Activated CD4-positive, alpha-beta T cell treated with anti-CD3 and anti-CD28 coated beads, Interleukin-2, amount 50 U/mL, for 1 hour (primary cell): ENCODE data around the gene SLC39A12.
"Not testable (repeated sequence)": the region's sequence is repeated elsewhere in the genome, so short reads cannot be mapped to it uniquely, and the experiment has no call there.

Experiments used
- DNase-seq: peaks from one replicate; pipeline ENCODE4 v3.0.0-alpha.2; 2020

Gene SLC39A12

DNA sequence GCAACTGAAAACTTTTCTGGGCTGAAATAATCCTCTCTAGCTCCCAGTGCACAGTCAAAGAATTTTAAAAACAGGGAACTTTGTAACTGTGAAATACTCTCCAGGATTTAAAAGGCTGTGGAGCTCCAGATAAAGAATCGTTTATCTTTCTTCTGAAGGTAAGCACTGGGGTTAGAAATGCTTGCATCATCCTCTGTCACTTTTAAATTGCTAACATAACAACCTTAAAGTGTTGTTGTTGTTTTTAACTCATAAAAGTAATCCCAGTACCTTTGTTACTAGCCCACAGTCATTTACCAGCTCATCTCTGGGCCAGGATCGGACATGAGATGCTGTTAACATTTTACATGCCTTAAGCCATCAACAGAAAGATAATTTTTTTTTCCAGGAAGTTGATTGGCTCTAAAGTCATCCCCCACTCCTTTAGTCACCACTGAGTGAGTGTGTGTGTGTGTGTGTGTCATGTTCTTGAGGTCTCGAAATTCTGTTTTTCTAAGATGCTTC lies at the start of gene SLC39A12:
SLC39A12 (plus strand) TSS at position 51 of the 504 bp plus-strand sequence. CDS start 1,359 bp downstream, outside the sequence.
- DNase-seq: no peak

DNA sequence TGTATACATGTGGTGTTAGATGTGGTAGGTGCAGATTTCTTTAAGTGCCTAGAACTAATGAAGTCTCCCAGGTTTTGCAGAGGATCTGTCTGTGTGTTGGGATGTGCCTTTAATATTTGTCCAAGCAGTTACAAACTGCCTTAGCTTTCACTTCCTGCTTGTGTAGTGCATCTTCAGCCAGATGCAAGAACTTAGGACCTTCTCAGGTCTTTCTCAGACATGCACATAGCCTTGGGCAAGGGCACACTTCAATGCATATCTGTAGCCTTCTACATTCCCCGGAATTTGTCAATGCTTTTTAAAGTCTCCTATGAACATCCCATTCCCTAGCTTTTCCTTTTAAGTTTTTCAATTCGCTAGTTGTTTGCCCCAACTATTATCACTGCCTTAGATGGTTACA lies 47.2 kb upstream of the SLC39A12 start:
- DNase-seq: no peak

DNA sequence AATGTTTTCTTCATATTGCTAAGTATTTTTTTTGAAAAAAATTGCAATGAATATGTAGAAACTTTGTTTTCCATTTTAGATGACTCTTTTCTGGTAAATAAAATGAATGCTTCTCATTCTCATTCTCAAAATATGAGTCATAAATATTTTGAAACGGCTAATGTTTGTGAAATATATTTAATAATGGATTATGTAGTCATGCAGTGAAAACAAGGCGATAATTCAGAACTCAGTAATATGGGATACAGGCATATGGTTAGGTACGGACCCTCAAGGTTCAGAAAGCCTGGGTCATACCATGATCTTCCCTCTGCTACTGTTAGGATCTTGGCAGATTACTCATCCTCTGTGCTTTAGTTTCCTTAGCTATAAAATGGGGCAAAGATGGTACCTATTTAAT lies 46.2 kb upstream of the SLC39A12 start:
- DNase-seq: no peak

GRCh38 chr10:17906002-17906401 lies 45.7 kb upstream of the SLC39A12 start:
- no peak for DNase-seq

- DNase-seq: no peak
Observed at GRCh38 chr10:17907641-17908040, 44.1 kb upstream of the SLC39A12 start.

DNA sequence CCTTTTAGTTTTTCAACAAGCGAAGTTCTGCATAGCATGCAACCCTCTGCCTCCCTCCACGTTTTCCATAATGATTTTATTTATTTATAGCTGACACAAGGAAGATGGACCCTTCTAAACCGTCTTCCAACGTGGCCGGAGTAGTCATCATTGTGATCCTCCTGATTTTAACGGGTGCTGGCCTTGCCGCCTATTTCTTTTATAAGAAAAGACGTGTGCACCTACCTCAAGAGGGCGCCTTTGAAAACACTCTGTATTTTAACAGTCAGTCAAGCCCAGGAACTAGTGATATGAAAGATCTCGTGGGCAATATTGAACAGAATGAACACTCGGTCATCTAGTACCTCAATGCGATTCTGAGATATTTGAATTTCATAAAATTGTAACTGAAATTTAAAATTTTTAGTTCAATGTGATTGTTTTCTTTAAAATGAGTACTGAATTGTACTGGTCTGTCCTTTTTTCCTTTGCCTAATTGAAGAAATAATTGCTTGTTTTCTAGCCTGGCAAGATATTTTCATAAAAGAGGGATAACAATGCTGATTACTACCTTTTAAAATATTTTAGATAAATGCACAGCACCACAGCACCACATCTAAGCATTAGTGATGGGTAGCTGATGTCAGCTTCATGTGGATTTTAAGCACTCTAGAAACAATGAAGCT lies 41.5 kb upstream of the SLC39A12 start:
- DNase-seq: no peak

DNA sequence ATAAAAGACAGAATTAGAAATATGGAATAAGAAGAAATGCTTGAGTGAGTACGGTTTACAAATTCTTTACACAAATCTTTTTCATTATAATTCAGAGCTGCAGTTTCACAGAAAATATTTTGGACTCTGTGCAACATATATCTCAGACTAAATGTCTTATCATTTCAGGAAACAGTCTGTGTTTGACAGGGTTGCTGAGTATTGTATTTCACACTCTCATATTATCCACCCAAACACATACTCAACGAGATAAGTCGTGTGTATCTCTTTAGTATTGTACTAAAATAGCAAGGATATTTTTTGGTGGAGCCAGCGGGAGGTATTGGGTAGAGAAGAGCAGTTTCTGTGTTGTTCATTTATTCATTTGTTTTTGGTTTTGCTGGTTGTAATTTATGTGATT lies 39.0 kb upstream of the SLC39A12 start:
- no peak for DNase-seq

DNA sequence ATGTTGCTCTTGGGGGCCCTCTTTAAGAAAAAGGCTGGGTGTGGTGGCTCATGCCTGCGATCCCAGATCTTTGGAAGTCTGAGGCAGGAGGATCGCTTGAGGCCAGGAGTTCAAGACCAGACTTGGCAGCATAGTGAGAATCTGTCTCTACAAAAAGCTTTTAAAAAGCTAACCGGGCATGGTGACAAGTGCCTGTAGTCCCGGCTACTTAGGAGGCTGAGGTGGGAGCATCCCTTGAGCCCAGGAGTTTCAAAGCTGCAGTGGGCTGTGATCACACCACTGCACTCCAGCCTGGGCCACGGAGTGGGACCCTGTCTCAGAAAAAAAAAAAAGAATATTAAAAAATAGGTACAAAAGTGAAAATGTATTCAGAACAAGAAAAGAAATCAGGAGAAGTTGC lies 38.1 kb upstream of the SLC39A12 start:
- no peak for DNase-seq

GRCh38 chr10:17914169-17915045 lies 37.3 kb upstream of the SLC39A12 start:
- no peak for DNase-seq

GRCh38 chr10:17915181-17915580 lies 36.5 kb upstream of the SLC39A12 start:
- no peak for DNase-seq

DNA sequence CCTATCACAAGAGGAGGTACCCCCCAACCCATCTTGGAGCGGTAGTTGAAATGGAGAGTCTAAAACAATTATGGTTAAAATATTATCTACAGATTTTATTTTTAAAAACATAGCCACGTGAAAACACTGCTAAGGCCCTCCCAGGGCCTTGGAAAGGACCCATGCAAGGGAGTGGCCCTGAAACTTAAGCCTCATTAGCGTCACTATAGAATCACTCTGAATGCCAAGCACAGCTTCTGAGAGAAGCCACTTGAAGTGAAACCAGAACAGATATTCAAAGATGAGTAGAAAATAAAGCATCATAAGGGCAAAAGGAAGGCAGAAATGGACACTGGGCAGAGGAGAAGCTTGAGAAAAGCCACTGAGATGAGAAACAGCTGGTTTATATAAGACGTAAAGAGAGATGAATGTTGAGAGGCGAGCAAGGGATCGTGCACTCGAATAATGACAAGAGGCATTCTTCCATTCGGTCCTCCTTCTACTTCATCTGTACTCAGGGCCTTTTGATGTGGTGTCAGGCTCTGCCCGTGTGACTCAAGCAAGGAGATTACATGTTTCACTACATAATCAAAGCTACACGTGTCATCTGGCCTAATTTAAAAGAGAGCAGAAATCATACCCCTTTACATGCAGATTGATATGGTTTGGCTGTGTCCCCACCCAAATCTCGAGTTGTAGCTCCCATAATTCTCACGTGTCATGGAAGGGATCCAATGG lies 33.4 kb upstream of the SLC39A12 start:
- DNase-seq: no peak

DNA sequence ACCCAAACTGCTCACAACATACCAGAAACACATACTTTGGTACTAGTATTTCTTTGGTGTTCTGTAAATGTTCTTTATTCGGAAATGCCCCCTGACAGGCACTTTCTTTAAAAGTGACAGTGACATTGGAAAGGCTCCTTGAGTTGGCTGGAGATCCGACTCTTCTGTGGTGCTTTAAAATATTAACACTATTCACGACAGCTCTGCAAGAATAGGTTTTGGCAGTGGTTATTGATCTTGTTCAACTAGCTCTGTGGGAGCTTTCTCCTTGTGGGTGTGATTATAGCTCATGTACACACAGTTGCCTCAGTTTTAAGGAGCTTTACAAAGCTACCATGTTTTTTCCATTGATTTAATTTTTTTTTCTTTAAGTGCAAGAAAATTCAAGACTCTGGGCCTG lies 30.3 kb upstream of the SLC39A12 start:
- no peak for DNase-seq

DNA sequence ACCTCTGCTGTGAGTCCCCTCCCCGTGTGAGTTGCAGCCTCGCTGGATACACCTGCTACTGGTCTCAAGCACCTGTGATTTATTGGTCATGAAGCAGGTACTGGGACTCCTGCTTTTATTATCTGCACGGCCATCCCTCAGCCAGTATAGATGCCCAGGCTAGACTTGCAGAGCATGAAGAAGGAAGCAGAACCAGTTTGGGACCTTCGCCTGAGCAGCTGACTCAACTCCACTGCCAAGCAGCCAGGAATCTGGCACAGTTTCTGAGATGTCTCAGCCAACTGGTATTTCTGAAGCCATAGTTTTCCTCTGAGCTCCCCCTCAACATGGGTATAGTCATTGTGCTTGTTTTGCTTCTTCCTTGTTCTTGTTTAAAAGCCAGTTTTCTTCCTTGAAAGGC lies 28.0 kb upstream of the SLC39A12 start:
- DNase-seq: no peak

DNA sequence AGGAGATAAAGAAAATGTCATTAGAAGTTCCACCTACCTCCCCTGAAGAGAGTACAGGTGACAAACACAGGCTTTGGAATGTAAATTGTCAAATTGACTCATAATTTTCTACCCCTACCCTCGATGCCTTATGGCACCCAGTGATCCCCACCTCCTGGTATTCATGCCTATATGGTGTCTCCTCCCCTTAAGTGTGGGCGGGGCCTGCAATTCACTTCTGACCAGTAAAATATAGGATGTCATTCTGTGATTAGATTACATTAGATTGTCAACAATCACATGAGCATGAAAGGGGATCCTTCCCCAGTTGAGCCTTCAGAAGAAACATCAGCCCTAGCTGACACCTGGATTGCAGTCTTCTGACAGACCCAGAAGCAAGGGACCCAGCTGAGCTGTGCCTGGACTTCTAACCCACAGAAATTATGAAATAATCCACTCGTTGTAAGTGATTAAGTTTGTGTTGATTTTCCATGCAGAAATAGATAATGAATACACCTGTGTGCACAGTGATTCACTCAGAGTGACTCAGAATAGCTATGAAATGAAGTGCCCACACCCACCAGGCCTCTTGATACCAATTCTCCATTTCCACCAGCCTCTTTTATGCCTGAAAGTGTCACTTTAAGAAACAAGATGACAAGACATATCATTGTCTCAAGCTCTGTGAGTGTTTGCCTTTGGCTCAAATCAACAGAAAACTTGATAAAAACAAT lies 8.5 kb upstream of the SLC39A12 start:
- DNase-seq: no peak

- not testable (repeated sequence) for DNase-seq
Observed at GRCh38 chr10:17950269-17950668, 1.4 kb upstream of the SLC39A12 start.

DNA sequence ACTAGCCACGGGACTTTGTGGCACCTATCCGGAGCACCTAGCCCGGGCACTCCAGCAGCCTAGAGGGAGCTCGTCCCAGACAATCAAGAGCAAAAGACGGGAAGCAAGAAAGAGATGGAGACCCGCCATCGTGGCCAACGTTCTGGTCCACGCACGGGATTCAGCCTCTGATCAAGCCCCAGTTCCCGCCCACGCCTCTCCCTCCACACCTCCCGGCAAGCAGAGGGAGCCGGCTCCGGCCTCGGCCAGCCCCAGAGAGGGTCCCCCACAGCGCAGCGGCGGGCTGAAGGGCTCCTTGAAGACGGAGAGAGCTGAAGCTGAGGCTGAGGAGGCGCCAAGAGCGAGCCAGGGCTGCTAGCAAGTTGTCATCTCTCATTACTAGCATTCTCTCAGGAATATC lies 992 bp upstream of the SLC39A12 start:
- no peak for DNase-seq

- DNase-seq: not testable (repeated sequence)
Observed at GRCh38 chr10:17954372-17954771, 2.7 kb downstream of the SLC39A12 start.

DNA sequence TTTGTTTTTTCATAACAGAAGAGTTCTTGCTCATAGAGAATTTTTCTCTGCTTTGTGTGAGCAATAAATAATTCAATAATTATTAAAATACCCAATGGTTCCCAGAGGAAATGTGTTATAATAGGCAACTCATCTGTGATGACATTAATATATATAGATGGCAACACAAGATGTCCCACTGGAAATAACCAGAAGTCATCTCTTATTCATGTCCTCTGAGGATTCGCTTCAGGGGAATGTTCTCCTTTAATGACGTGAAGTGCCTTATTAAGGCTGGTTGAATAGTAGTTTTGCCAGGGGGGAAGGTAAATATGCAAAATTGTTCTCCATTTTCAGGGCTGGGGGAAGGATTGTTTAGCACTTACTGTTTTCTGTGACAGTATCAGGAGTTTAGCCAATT lies 3.1 kb downstream of the SLC39A12 start:
- DNase-seq: no peak

DNA sequence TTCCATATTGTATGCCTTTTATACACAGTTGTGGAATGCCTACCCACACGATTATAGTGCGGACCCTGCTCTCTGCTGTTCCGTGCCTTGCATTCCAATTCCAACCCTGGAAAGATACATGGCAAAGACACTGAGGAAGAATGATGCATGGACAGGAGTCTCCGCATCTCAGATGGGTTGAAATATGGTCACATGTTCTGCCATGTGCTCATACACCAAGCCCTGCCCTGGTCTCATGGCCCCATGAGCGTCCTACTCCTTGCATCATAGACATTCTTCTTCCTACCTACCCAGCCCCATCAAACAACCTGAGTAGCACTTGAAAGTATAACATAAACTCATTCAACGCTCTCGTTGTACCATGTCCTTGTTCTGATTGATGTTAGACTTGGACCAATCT lies 6.3 kb downstream of the SLC39A12 start:
- DNase-seq: no peak

GRCh38 chr10:17959870-17960269 lies 8.2 kb downstream of the SLC39A12 start:
- no peak for DNase-seq

- no peak for DNase-seq
Observed at GRCh38 chr10:17961551-17962422, 10.1 kb downstream of the SLC39A12 start.

- DNase-seq: no peak
Observed at GRCh38 chr10:17963431-17963830, 11.7 kb downstream of the SLC39A12 start.
